T-helper 9 cell (primary cell): ENCODE results near the gene WASHC2A.
A peak's percentile ranks its signal among the peaks of the same experiment; 100 is the strongest.
"Not testable (repeated sequence)": the region's sequence is repeated elsewhere in the genome, so short reads cannot be mapped to it uniquely, and the experiment has no call there.

Source experiments
- DNase-seq: peaks from one replicate; pipeline ENCODE4 v3.0.0-alpha.2; 2020
- total RNA-seq, 2 donors: gene quantifications; one replicate each; lab custom pipeline; 2026; lab: John Stamatoyannopoulos, UW

The WASHC2A gene, protein sequence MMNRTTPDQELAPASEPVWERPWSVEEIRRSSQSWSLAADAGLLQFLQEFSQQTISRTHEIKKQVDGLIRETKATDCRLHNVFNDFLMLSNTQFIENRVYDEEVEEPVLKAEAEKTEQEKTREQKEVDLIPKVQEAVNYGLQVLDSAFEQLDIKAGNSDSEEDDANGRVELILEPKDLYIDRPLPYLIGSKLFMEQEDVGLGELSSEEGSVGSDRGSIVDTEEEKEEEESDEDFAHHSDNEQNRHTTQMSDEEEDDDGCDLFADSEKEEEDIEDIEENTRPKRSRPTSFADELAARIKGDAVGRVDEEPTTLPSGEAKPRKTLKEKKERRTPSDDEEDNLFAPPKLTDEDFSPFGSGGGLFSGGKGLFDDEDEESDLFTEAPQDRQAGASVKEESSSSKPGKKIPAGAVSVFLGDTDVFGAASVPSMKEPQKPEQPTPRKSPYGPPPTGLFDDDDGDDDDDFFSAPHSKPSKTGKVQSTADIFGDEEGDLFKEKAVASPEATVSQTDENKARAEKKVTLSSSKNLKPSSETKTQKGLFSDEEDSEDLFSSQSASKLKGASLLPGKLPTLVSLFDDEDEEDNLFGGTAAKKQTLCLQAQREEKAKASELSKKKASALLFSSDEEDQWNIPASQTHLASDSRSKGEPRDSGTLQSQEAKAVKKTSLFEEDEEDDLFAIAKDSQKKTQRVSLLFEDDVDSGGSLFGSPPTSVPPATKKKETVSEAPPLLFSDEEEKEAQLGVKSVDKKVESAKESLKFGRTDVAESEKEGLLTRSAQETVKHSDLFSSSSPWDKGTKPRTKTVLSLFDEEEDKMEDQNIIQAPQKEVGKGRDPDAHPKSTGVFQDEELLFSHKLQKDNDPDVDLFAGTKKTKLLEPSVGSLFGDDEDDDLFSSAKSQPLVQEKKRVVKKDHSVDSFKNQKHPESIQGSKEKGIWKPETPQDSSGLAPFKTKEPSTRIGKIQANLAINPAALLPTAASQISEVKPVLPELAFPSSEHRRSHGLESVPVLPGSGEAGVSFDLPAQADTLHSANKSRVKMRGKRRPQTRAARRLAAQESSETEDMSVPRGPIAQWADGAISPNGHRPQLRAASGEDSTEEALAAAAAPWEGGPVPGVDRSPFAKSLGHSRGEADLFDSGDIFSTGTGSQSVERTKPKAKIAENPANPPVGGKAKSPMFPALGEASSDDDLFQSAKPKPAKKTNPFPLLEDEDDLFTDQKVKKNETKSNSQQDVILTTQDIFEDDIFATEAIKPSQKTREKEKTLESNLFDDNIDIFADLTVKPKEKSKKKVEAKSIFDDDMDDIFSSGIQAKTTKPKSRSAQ (N-terminal part only)
- total RNA-seq: 57.7 to 81.8 reads per million in 2 donors

DNA sequence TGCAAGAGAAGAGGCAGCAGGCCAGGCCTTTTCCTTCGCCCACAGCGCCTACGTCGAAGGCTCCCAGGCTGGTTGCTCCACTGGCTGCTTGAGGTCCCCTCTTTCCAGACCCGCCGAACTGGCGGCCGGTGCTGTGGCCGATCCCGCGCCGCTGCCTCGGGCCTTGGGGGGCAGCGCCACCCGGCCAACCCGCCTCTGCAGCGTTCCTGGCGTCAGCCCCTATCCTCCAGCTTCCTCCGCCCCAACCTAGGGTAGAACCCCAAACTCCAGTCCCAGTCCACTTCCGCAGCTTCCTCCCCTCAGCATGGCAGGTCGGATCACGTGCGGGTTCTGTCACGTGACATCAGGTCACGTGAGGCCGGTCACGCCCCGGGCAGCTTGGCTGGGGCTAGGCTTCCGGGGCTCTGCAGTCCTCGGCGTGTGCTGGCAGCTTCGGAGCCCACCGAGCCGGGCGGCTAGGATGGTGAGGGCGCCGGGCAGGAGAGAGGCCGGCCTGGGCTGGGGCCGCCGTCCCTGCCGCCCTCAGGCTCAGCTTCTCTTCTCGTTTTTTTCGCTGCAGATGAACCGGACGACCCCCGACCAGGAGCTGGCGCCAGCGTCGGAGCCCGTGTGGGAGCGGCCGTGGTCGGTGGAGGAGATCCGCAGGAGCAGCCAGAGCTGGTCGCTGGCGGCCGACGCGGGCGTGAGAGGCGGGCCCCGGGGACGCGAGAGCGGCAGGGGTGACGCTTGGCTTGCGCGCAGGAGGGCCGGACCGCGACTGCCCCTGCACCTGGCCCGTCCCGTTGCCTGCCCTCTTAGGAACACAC is at the start of gene WASHC2A:
Gene WASHC2A (plus strand): TSS at position 409 of the 806 bp plus-strand sequence. CDS start 52 bp downstream, at position 461.
- DNase-seq: peak; percentile 20

DNA sequence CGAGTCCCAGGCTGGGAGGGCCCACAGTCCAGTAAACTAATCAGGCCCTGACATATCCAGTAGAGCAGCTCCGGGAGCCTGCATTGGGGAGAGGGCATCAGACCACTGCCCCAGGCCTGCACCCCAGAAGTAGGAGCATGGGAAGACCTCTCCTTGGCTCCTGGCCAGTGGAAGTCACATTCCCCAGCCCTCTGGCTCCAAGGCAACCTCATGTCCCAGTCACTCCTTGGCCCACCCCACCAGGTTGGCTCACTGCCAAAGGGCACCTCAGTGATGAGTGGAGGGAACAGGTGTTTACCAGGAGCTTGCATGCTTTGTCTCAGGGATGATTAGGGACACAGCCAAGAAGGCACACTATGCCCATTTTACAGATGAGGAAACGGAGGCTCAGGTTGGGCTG is 48.5 kb upstream of the WASHC2A start:
- not testable (repeated sequence) for DNase-seq

DNA sequence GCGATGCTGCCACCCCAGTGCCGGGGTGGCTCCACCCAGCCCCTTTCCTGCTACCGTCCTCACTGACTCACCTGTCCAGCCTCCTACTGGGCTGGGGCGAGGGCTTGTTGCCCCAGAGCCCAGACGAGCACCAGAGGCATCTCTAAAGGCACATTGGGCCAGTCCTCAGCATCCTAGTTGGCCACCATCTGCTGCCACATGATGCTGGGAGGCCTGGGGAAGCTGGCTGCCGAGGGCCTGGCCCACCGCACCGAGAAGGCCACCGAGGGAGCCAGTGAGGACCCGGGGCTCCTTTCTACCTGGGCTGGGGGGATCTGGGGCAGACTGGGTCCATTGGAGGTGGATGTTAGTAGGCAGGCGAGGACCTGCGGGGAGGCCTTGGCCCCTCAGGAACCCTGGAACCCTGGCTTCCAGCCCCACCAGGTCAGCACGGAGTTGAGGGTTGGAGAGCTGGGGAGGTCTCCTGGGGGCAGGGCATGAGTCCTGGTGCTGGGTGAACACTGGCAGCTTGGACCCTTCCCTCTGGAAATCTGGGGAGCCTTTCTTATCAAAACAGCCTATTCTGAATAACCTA is 47.2 kb upstream of the WASHC2A start:
- not testable (repeated sequence) for DNase-seq

DNA sequence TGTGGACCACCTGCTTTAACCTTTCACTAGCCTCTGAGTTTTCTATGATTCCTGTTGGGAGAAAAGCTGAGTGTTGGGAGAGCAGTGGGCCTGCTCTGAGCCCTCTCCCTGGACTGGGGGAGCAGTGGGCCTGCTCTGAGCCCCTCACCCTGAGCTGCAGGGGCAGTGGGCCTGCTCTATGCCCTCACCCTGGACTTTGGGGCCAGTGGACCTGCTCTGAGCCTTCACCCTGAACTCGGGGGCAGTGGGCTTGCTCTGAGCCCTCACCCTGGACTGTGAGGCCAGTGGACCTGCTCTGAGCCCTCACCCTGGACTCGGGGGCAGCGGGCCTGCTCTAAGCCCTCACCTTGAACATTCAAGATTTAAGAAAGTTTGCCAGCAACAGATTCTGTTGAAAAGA is 46.1 kb upstream of the WASHC2A start:
- no peak for DNase-seq

DNA sequence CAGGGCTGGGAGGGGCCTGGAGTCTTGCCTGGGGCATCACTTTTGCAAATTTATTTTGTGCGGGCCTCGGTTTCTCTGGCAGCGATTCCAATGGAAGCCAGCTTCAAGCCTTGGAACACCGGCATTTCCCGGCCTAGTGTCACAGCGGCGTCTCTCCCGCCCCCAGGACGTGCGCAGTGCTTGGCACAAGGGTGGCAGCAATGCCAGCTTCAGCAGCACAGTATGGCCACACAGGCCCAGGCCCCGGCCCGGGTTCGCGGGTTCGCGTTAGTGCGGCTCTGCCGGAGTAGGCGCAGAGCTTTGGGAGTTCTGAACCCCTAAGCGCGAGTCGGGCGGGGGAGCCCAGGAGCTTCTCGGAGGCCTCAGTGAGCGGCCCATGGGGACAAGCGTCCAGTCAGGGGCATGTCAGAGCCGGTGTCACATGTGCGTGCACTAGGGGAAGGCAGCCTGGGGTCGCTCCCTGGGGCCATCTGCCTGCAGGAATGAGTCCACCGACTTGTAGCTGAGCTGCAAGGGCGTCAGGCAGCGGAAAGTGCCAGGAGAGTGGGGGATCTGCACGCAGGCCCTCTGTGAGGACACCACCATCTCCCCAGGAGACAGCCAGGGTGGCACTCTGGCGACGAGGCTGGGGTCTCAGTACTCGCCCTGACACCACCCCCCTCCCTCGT is 42.9 kb upstream of the WASHC2A start:
- DNase-seq: not testable (repeated sequence)

DNA sequence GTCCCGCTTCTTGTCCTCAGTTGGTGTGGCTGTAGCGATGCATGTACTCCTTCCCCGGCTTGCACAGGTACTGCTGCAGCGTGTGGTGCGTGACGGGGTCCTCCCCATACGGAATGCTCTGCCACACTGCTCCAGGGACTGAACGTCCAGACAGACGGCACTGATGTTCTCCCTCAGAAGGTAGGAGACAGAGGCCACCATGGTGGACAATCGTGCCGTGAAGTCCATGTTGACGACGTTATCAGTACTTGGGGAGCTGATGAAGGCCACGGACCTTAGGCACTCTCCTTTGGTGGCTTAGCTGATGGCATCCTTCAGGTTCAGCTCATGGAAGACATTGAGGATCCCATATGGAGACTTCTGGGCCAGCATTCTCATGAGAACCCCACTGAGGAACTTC is 42.1 kb upstream of the WASHC2A start:
- DNase-seq: no peak

DNA sequence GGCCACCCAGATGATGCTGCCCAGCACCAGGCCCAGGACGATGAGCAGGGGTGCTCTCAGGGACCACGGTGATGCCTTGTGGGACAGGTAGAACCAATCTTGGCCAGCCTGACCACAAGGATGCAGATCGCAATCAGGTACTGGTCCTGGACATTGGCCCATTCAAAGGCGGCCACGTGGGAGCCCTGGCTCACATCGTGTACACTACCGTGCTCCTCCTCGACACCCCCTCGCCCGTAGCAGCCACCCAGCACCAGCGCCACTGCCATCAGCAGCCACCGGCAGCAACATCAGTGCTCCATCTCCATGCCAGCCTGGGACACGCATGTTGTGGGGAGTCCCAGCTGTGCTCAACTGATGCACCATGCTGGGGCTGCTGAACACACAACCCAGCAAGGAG is 40.6 kb upstream of the WASHC2A start:
- DNase-seq: no peak

DNA sequence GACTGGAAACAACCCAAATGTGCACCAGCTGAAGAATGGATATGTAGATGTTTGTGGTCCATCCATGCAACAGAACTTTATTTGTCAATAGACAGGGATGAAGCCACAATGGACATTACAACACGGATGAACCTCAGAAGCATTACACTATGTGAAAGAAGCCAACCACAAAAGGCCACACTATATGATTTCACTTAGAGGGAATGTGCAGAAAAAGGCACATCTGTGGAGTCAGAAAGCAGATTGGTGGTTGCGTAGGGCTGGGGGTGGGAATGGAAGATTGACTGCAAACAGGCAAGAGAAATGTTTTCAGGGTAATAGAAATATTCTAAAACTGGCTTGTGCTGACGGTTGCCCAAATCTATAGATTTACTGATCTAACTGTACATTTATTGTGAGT is 34.3 kb upstream of the WASHC2A start:
- DNase-seq: no peak

DNA sequence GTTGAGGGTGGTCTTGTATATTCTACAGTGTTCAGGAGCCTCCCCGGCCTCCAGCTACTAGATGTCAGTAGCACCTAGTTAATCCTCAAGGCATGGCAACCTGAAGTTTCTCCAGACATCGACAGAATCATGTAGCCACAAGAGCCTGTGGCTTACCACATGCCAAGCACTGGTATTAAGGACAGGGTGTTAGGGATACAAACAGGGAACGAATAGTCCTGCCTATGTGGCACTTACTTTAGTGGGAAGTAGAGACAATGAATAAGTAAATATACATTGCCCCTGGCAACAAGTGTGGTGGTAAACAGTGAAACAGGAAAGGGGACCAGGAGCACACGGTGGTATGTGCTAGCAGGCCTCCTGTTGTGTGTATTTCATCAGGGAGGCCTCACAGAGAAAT is 32.4 kb upstream of the WASHC2A start:
- not testable (repeated sequence) for DNase-seq

DNA sequence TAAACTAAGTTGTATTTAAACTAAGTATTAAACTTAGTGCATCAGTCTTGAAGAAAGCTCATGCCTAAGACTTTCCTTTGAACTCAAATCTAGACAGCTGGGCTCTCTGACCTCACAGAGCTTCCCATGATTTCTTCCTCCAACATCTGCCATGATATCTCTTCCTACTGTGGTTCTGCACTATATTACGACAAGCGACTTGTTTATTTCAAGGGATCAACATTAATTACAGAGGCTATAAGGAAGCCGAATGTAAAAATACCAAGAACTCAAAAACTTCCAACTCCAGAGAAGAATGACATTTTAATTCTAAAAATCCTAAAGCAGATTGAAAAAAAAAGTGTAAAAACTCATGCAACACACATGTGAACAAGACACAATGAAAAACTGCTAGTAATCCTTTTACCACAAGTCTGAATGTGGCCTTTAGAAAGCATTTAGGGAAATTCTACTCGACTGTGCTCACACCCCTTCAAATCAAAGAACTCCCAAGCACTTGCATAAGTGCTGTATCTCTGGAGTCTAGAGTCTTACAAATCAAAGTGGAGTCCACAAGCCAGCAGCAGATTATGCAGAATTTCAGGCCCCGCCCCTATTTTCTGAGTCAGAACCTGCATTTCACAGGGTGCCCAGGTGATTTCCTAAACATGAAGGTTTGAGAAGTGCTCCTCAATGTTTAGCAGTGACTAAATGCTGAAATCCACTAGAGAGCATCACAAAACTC is 22.7 kb upstream of the WASHC2A start:
- no peak for DNase-seq

DNA sequence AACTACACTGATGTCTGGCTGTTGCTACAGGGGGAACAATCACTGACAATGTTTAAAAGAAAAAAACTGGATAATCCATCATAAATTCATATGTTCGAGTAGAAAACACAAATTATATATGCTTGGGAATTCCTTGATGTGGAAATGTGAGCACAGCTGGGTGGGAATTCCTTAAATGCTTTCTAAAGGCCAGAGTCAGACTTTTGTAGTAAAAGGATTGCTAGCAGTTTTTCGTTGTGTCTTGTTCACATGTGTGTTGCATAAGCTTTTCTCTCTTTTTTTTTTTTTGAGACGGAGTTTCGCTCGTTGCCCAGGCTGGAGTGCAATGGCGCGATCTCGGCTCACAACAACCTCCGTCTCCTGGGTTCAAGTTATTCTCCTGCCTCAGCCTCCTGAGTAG is 21.3 kb upstream of the WASHC2A start:
- not testable (repeated sequence) for DNase-seq

DNA sequence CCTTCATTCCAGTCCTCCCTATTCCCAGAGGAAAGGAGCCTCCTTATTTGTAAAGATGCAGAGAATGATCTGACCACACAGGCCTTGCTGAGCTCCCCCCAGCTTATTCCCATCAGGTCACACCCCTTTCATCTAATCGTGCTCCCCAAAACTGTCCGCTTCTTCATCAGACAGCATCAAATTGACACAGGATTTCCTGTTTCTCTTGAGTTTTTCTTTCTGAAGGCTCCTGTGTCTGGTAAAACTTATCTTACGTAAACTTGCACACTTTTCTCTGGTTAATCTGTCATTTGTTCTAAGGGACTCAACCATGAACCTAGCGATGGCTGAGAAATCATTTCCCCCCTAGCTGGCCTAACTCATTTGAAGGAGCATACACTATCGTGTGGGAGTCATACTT is 20.2 kb upstream of the WASHC2A start:
- not testable (repeated sequence) for DNase-seq

DNA sequence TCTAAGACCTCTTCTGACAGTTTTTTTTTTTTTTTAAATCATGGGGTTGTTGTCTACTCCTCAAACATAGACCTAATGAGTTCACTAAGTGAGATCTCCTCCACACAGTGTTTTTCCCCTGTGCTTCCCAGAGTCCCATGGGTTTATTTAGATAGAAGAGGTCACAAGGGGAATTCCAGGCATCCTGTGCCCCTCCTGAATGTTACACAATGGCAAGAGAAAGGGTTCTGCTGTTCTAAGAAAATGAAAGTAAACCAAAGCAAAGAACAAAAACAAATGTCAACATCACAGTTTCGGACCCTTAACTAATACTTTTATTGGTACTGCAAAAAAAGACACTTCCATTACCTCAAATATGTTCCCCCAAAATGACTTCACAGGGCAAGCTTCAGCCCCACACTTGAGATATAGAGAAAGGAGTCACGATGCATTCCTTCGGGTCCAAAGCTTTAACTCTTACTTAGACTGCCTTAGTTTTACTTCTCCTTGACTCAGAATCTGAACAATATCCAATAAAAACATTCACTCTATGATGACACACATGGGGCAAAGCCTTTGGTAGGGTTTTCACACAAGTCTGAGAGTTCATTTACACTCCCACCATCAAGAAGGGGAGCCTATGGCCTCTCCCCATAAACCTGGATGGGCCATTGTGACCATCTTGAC is 15.6 kb upstream of the WASHC2A start:
- DNase-seq: not testable (repeated sequence)

DNA sequence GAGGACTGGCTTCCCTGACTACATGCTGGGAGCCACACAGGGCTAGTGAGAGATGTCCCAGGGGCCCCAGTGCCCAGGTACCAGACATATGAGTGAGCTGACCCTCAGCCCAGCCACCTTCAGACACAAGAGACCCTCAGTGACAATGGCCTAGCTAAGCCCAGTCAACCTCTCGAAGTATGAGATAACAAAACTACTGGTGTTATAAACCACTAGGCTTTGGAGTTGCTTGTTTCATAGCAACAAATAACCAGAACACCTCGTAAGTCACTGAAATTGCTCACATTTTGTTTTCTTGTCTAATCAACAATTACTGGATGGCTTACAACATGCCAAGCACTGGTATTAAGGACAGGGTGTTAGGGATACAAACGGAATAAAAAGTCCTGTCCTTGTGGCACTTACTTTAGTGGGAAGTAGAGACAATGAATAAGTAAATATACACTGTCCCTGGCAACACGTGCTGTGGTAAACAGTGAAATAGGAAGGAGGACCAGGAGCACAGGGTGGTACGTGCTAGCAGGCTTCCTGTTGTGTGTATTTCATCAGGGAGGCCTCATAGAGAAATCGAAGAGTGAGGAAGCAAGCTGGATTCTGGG is 14.9 kb upstream of the WASHC2A start:
- DNase-seq: not testable (repeated sequence)

DNA sequence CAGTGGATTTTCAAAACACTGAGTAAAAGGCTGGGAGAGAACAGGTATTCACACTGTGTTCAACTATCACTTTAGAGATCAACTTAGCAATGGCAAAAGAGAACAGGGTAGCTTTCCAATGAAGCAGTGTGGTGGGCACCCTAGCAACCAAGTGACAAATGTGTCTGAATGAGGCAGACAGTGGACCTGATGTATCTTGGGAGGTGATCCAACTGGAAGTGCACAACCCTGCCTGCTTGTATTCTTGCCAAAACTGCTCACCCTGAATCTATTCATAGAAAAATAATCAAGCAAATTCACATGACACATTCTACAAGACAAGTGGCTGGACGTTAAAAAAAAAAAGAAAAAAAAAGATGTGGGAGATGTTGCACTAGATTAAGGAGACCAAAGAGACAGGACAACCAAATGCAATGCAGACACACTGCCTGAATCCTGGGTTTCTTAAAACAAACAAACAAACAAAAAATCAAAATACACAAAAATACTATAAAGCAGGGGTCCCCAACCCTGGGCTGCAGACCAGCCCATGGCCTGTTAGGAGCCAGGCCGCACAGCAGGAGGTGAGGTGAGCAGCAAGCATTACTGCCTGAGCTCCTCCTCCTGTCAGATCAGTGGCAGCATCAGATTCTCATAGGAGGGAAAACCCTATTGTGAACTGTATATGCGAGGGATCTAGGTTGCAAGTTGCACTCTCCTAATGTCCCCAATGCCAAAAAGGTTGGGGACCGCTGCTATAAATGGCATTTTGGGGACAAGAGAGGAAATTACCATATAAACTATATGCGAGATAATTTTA is 12.1 kb upstream of the WASHC2A start:
- DNase-seq: not testable (repeated sequence)

DNA sequence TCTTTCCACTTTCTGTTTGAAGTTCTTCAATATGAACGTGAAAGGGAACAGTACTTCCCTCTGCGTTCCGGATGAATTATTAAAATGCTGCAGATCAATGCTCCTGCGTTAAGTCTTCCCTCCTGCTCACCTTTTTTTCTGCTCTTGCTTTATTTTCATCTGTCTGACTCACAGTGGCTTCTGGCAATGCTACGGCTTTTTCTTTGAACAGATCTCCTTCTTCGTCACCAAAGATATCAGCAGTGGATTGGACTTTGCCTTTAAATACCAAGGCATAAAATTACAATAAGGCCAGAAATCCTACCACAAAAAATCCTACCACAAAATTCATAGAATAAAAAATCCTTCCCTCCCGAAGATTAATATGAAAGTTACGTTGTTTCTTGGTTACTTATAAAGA is 11.1 kb upstream of the WASHC2A start:
- not testable (repeated sequence) for DNase-seq

DNA sequence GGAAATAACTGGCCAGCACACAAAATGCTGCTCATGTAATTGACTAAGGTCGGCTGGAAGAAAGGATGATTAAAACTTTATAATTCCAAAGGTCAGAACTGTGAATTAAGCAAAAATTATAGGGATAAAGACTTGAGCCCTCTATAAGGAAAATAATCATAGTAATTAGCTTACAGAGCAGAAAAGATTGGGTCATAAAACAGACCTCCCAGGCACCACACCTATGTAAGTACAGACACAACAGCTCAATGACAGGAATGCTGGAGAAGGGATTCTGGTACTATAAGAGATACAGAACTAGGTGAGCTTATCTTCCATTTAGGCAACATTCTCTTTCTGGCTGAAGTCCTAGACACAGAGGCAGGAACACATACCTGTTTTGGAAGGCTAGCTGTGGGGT is 9.0 kb upstream of the WASHC2A start:
- not testable (repeated sequence) for DNase-seq

DNA sequence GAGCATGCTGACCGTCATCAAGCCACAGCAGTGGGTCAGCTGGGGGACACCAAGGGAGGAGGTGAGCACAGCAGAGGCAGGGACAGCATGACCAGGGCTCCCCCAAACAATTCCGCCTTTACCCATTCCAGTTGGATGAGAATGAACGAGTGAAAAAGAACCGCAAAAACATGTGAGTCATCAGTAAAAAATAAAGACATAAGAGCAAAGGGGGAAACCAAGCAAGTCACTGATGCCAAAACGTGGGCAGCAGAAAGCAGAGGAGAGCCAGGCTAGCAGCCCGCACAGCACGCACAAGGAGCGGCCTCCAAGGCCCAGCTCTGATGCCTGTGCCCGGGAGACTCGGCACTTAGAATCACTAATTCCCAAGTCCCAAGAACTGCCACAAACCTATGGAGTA is 7.8 kb upstream of the WASHC2A start:
- not testable (repeated sequence) for DNase-seq
